SW480 (cell line): ENCODE data around the gene POLR3F.
A peak's percentile ranks its signal among the peaks of the same experiment; 100 is the strongest.
"Not testable (repeated sequence)": the region's sequence is repeated elsewhere in the genome, so short reads cannot be mapped to it uniquely, and the experiment has no call there.

Experiments
- DNase-seq: peaks from one replicate; pipeline ENCODE4 v3.0.0-alpha.2; 2016; ENCODE audit warnings: low spot score

The POLR3F gene, protein sequence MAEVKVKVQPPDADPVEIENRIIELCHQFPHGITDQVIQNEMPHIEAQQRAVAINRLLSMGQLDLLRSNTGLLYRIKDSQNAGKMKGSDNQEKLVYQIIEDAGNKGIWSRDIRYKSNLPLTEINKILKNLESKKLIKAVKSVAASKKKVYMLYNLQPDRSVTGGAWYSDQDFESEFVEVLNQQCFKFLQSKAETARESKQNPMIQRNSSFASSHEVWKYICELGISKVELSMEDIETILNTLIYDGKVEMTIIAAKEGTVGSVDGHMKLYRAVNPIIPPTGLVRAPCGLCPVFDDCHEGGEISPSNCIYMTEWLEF

DNA sequence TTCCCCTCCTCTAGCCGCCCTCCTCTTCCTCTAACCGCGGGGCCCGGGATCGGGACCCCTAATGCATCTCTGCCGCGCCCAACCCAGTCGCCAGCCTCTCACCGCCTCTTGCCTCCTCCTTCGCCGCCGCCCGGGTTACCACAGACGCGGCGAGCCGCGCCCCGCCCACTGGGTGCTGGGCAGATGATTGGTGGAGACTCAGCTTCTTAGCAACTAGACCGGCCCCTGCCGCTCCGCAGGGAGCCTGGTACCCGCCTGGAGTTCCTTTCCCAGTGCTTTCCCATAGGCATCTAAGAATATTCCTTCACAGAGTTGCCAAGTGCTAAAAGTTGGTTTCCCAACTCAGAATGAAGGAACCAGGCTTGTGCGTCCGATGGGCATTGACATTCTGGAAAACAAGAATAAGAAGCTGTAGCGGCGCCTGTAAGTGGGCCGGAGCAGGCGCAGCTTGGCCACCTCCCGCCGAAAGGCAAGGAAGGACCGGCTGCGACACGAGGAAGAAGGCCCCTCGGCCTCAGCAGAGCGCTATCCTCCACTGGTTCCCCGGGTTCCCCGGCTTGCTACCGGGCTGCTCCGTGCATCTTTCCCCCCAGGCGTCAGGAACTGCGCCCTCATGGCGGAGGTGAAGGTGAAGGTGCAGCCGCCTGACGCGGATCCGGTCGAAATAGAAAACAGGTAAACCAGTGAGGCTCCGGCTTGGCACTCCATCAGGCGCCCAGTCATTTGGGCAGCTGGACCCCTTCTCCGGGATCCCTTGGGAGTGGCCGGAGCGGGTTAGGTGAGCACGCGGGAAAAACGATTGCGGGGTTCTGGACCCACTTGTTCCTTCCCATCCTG, at the start of gene POLR3F, which contains the start of gene DZANK1:
Gene POLR3F, plus strand, starts transcription at position 497 of the 837 bp plus-strand sequence. Its CDS starts 117 bp downstream, at position 614.
Gene DZANK1, minus strand, starts transcription at position 137 of the 837 bp plus-strand sequence. CDS start 1,672 bp downstream, outside the sequence.
- peak; percentile 95 for DNase-seq

DNA sequence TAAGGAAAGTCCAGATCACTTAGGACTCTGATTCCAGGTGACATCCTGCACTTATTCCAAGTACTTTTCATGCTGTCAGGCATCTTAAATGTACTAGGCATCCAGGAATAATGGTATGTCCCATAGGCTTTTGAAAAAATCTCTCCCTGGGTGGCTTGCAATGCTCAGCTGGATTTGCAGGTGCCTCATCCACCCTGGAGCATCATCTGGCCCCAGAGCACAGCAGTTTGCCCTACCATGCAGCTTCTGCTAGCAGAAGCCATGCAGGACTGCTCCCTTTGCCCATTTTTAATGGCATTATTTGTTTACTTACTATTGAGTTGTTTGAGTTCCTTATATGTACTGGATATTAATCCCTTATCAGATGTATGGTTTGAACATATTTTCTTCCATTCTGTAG, 45.6 kb upstream of the POLR3F start:
- no peak for DNase-seq

DNA sequence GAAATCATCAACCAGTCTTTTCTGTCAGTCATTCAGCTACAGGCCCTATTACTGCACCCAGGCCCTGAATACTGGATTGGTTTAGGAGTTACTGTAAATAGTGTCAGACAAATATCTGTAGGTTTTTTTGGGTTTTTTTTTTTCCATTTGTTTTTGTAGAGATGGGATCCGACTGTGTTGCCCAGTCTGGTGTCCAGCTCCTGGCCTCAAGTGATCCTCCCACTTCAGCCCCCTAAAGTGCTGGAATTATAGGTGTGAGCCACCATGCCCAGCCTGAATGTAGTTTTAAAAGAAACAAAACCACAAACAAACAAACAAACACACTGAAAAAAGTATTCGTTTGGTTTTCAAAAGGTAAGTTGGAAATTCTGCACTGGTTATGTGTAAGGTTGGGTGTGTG, 40.0 kb upstream of the POLR3F start:
- DNase-seq, result no peak

DNA sequence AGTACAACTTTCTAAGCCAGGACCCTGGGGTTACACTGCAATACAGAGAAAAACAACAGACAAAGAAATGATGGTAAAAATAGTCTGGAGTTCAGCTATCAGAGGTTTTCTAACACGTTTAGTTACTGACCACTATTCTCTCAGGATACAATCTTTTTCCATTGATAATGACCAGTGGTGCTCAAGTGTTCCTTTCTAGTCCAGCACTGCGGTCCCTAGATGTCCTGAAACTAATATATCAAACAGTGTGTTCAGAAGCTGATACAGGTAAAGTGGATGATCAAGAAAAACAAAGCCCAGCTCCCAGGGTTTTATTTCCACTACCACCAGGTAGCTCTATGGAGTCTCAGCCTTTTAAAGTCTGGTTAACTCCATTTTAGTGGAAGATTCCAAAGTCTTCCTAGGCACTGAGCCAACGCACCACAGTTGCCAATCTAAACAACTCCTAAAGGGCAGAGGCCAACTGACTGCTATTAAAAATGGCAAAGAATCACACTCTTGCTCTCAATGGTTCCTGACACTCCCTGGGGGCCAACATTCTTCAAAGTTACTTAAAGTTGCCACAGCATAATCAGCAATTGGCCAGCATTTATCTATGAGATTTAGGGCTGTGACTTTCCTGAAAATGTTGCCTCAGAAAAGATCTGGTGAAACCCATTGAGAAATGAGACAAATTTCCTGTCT, 38.6 kb upstream of the POLR3F start:
- DNase-seq, result no peak

DNA sequence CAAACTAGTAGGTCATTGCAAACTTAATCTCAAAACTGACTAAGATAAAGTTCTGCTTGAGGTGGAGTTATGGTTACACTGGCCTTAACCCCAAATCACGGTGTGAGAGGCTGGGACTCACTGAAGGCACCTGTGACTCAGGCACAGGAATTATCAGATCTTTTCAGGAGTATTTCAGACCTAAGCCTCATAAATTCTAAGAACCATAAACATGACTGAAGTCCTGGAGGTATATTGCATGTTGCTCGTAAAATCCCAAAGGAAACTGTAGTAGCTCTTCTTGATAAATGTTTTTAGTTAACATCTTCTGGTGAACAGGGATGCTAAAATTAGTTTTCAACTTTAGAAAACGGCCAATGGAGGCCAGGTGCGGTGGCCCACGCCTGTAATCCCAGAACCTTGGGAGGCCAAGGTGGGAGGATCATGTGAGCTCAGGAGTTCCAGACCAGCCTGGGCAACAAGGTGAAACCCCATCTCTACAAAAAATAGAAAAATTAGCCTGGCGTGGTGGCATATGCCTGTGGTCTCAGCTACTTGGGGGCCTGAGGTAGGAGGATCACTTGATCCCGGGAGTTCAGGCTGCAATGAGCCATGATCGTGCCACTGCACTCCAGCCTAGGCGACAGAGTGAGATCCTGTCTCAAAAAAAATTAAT, 36.9 kb upstream of the POLR3F start:
- no peak for DNase-seq

GRCh38 chr20:18431206-18431605, 36.0 kb upstream of the POLR3F start:
- no peak for DNase-seq

GRCh38 chr20:18436847-18437246, 30.3 kb upstream of the POLR3F start:
- no peak for DNase-seq

- no peak for DNase-seq
Measured at GRCh38 chr20:18440403-18440802, 26.8 kb upstream of the POLR3F start.

- DNase-seq, result no peak
Measured at GRCh38 chr20:18443886-18444285, 23.3 kb upstream of the POLR3F start.

DNA sequence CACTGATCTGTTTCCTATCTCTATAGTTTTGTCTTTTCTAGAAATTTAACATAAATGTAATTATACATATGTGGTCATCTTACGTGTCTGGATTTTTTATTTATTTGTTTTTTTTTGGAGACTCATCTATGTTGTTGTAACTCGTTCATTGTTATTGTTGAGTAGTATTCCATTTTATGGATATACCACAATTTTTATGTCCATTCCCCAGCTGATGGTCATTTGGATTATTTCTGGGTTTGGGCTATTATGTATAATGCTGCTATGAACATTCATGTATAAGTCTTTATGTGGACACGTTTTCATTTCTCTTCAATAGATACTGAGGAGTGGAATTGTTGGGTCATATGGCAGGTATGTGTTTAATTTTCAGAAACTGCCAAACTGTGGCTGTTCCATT, 10.6 kb upstream of the POLR3F start:
- DNase-seq, result no peak

GRCh38 chr20:18465536-18466200, 1.5 kb upstream of the POLR3F start:
- no peak for DNase-seq

DNA sequence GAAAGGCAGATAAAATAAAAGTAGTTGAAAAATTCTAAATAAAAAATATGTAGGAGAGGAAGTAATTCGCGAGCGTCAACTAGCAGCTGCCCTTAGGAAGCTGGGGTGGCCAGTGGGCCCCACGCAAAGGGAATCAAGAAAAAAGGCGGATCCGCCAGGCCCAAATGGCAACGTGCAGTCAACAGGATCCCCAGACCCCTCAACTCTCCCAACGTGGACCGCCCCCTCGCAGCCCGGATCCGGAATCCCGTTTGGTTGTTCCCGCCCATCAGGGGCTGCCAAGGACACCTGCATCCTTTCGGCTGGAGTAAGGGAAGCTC, 656 bp upstream of the POLR3F start:
- DNase-seq, result no peak

- DNase-seq, result no peak
Measured at GRCh38 chr20:18477218-18477617, 10.0 kb downstream of the POLR3F start.

DNA sequence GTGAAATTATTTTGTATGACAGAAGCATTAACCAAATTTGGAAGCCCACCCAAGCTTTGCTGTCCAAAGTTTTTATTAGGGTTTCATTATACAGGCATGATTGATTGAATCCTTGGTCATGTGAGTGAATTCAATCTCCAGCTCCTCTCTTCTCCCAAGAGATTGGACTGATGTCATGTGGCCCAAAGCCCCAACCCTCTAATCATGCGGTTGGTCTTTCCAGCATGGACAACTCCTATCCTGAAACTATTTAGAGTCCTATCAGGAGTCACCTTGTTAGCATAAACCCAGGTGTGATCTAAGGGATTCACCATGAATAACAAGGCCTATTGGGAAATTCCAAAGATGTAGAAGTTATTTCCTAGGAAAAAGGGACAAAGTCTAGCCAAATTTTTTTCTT, 10.6 kb downstream of the POLR3F start:
- DNase-seq, result no peak

- DNase-seq, result no peak
Measured at GRCh38 chr20:18481596-18481995, 14.4 kb downstream of the POLR3F start.

DNA sequence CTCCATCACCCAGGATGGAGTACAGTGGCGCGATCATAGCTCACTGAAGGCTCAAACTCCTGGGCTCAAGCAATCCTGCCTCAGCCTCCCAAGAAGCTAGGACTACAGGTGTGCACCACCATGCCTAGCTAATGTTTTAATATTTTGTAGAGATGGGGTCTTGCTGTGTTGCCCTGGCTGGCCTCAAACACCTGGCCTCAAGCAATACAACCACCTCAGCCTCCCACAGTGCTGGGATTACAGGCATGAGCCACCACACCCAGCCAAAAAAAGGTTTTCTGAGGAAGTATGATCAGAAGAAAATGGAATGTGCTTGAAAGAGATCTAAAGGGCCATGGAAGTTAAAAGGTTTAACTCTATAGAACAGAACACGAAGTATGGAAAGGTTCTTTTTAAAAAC, 21.1 kb downstream of the POLR3F start:
- no peak for DNase-seq

DNA sequence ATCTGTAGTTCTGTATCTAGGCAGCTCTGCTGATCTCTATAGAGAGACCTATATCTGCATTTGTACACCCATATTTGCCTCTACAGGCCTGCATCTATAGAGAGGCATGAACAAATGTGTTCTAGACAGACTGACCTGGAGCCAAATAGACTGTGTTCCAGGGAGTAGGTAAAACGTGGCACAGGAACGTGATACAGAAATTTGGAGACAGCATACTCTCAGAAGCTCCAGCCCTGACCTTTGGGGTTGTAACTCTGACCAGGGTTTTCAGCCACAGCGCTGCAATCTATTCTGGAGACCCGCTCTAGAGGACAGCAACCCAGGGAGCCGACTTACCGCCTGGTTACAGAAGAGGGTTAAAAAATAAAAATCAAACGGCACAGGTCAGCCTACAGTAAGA, 28.9 kb downstream of the POLR3F start:
- peak; percentile 16 for DNase-seq

DNA sequence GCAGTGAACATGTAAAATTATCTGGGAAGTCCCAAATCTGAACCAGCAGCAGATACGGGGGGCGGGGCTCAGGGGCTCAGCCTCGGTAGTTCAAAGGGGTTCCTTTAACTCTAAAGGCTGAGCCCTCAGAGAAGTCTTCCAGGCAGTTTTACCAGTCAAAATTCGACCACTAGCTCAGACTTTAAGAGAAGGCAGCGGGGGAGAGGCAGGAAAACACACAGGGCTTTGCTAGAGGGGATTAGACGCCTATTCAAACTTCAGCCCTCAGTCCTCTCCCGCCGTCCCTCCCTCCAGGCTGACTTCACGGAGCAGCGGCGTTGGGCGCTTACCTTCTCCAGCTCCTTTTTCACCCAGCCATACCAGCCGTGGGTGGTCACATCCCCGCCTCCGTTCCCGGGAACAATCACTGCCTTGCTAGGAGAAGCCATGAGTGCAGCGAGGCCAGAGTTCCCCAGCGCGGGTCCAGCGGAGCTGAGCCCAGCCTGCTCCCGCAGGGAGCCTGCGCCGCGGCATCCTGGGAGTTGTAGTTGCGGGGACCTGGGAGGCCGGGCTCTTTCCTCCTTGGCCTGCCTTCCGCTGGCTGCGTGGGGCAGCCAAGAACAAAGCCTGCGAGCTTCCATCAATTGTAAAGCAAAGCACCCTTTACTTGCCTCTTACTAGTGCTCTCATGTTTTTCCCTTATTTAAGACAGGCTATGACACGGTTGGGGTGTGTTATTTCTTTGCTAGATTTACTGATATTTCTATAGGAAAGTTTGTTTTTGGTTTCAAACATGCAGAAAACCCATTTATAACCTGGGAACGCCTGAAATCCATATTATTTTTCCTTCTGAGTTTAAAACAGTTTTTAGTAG, 29.8 kb downstream of the POLR3F start, which contains the start of gene RBBP9:
Gene RBBP9, minus strand, starts transcription at position 486 of the 853 bp plus-strand sequence. Its CDS starts 58 bp downstream, at position 428.
- DNase-seq, result peak; percentile 77

DNA sequence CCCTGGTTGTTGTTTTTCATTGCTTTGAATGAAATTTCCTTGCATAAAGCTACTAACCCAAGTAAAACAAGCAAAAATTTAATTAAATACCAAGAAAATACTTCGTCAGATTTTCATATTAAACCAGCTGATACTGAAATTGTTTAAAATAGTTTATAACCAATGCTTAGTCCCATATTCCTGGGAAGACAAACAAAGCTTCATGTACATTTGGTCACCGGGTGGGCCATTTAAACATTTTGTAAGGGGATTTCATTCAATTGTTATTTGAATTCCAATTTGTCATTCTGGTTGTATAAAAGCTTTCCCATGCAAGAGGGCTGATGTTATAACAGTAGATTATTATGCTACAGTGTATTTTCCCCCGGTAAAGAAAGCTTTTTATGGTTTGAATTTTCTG, 30.4 kb downstream of the POLR3F start:
- DNase-seq, result no peak

DNA sequence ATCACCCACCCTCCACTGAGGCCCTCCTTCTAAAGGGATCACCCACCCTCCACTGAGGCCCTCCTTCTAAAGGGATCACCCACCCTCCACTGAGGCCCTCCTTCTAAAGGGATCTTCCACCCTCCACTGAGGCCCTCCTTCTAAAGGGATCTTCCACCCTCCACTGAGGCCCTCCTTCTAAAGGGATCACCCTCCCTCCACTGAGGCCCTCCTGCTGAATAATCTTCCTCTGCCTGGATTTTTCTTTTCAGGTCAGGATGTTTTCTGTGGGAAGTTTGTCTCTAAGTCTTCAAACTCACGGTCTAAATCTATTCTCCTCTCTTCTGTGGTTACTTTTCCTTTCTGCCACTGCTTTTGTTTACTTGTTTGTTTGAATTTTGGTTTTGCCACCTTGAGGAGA, 34.5 kb downstream of the POLR3F start:
- DNase-seq, result not testable (repeated sequence)
